ENCODE data around the gene SLC9A9. TPM values are rescaled to one million over a fixed set of nuclear protein-coding genes. Genes with fewer than 3 reads are reported as not detected.
"Not testable (repeated sequence)": the region's sequence is repeated elsewhere in the genome, so short reads cannot be mapped to it uniquely, and the experiment has no call there.

SLC9A9 gene
- total RNA-seq, 3 donors from 2014 or later: 6.2 to 17.3 (median 7.8) TPM

DNA sequence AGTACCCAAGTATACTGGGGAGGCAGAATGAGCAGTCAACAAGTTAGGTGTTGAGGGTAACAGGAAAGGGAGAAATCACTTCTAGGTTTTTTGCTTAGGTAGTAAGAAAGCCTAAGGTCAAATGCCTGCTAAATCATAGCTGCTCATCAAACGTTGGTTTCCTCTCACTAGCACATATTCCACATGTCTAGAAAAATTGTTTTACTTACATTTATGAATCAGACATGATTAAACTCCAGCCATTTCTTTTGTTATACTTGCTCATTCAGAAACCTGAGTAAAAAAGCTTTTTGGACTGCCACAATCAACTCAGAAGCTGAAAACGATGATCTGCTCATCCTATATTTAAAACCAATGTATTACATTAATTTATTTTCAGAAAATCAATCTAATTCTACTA is 40.2 kb downstream of the SLC9A9 start:
- Histone ChIP-seq H3K4me1 (no peaks in the 10 kb centered on the region), H3K4me3 (no peak overlapping the region), H3K27ac (no peak overlapping the region), H3K27me3 (no peaks in the 10 kb centered on the region), H3K36me3 (no peaks in the 10 kb centered on the region), H3K9me3 (no peaks in the 10 kb centered on the region)
- TF ChIP-seq POLR2A (IDR thresholded peaks at IDR 0.05) (no peak), POLR2AphosphoS5 (IDR thresholded peaks at IDR 0.05) (no peak)
- intact Hi-C loops (cut with DNase I; ENCODE audit: low total_unique reads): no loop called here
- DNase-seq (ENCODE audit: low spot score in 2 of 2): no peak

DNA sequence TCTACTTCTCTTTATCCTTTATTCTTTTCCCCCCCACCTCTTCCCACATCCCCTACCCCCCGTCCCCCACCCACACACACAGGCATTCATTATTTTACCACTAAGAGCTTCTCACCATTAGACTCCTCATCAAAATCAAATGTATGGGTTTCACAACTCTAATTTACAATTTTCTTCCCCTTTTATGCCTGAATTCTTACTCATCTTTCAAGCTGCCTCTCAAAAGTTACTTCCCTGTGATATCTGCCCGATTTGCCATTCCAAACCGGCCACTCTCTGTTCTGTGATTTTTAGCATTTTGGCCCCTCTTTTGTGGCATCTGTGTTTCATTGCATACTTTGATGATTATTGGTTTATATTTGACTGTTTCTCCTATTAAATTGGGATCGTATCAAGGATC is 42.2 kb downstream of the SLC9A9 start:
- no peaks in the 10 kb centered on the region for H3K4me1 ChIP-seq
- H3K27ac ChIP-seq: no peak overlapping the region
- TF ChIP-seq POLR2AphosphoS5 (IDR thresholded peaks at IDR 0.05) (no peak), POLR2A (IDR thresholded peaks at IDR 0.05) (no peak)
- TF ChIP-seq, protein P1, sequence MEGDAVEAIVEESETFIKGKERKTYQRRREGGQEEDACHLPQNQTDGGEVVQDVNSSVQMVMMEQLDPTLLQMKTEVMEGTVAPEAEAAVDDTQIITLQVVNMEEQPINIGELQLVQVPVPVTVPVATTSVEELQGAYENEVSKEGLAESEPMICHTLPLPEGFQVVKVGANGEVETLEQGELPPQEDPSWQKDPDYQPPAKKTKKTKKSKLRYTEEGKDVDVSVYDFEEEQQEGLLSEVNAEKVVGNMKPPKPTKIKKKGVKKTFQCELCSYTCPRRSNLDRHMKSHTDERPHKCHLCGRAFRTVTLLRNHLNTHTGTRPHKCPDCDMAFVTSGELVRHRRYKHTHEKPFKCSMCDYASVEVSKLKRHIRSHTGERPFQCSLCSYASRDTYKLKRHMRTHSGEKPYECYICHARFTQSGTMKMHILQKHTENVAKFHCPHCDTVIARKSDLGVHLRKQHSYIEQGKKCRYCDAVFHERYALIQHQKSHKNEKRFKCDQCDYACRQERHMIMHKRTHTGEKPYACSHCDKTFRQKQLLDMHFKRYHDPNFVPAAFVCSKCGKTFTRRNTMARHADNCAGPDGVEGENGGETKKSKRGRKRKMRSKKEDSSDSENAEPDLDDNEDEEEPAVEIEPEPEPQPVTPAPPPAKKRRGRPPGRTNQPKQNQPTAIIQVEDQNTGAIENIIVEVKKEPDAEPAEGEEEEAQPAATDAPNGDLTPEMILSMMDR (IDR thresholded peaks at IDR 0.05): no peak
- no peak overlapping the region for H3K4me3 ChIP-seq
- intact Hi-C loops (cut with DNase I; ENCODE audit: low total_unique reads): no loop called here
- no peaks in the 10 kb centered on the region for H3K9me3 ChIP-seq
- no peaks in the 10 kb centered on the region for H3K36me3 ChIP-seq
- no peak for DNase-seq (ENCODE audit: low spot score in 2 of 2)
- no peaks in the 10 kb centered on the region for H3K27me3 ChIP-seq

DNA sequence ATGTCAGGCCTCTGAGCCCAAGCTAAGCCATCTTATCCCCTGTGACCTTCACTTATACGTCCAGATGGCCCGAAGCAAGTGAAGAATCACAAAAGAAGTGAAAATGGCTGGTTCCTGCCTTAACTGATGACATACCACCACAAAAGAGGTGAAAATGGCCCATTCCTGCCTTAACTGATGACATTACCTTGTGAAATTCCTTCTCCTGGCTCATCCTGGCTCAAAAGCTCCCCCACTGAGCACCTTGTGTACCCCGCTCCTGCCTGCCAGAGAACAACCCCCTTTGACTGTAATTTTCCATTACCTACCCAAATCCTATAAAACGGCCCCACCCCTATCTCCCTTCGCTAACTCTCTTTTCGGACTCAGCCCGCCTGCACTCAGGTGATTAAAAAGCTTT is 42.8 kb downstream of the SLC9A9 start:
- H3K4me1 ChIP-seq; H3K27me3 ChIP-seq; H3K27ac ChIP-seq; DNase-seq (ENCODE audit: low spot score in 2 of 2); H3K36me3 ChIP-seq; intact Hi-C loops (cut with DNase I; ENCODE audit: low total_unique reads); H3K9me3 ChIP-seq; H3K4me3 ChIP-seq: not testable (repeated sequence)

DNA sequence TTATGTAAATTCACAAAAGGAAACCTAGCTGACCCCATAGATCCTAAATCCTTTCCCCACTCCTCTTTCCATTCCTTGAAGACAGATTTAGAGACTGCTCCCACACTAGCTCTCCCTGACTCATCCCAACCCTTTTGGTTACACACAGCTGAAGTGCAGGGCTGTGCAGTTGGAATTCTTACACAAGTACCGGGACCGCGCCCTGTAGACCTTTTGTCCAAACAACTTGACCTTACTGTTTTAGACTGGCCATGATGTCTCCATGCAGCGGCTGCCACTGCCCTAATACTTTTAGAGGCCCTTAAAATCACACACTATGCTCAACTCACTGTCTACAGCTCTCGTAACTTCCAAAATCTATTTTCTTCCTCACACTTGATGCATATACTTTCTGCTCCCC is 47.2 kb downstream of the SLC9A9 start:
- H3K4me3 ChIP-seq; H3K27me3 ChIP-seq; H3K36me3 ChIP-seq; intact Hi-C loops (cut with DNase I; ENCODE audit: low total_unique reads); H3K27ac ChIP-seq; H3K9me3 ChIP-seq; DNase-seq (ENCODE audit: low spot score in 2 of 2); H3K4me1 ChIP-seq: not testable (repeated sequence)

DNA sequence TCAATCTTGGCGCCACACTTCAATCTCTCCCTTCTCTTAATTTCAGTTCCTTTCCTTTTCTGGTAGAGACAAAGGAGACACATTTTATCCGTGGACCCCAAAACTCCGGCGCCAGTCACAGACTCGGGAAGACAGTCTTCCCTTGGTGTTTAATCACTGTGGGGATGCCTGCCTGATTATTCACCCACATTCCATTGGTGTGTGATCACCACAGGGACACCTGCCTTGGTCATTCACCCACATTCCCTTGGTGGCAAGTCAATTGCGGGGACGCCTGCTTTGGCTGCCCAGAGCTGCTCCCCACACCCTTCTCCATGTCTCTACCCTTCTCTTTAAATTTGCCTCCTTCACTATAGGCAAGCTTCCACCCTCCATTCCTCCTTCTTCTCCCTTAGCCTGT is 50.1 kb downstream of the SLC9A9 start:
- H3K27ac ChIP-seq; H3K9me3 ChIP-seq; H3K4me3 ChIP-seq; H3K4me1 ChIP-seq; H3K27me3 ChIP-seq; H3K36me3 ChIP-seq; DNase-seq (ENCODE audit: low spot score in 2 of 2); intact Hi-C loops (cut with DNase I; ENCODE audit: low total_unique reads): not testable (repeated sequence)

DNA sequence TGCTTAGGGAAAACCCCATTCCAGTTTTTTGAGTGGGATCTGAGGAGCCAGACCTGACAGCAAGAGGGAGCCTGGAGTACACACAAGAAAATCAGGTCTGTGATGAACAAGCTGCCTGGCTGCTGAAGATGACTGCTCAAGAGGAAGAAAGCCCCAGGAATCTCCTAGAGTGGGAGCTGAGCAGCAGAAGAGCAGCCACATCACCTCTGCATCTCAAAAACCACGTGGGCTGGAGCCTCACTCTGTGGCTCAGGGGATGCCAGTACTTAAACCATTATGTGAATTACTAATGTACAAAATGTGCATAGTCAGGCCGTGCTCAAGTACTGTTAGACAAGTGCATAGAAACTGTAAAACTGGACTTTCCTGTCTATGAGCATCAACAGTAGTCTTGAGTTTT is 52.4 kb downstream of the SLC9A9 start:
- DNase-seq (ENCODE audit: low spot score in 2 of 2): no peak
- Histone ChIP-seq H3K36me3 (no peaks in the 10 kb centered on the region), H3K4me3 (no peak overlapping the region), H3K4me1 (no peaks in the 10 kb centered on the region), H3K9me3 (no peaks in the 10 kb centered on the region), H3K27ac (no peak overlapping the region), H3K27me3 (no peaks in the 10 kb centered on the region)
- TF ChIP-seq, protein P1 (IDR thresholded peaks at IDR 0.05): no peak
- TF ChIP-seq POLR2AphosphoS5 (IDR thresholded peaks at IDR 0.05): no peak
- no peak for TF ChIP-seq POLR2A (IDR thresholded peaks at IDR 0.05)
- intact Hi-C loops (cut with DNase I; ENCODE audit: low total_unique reads): no loop called here

DNA sequence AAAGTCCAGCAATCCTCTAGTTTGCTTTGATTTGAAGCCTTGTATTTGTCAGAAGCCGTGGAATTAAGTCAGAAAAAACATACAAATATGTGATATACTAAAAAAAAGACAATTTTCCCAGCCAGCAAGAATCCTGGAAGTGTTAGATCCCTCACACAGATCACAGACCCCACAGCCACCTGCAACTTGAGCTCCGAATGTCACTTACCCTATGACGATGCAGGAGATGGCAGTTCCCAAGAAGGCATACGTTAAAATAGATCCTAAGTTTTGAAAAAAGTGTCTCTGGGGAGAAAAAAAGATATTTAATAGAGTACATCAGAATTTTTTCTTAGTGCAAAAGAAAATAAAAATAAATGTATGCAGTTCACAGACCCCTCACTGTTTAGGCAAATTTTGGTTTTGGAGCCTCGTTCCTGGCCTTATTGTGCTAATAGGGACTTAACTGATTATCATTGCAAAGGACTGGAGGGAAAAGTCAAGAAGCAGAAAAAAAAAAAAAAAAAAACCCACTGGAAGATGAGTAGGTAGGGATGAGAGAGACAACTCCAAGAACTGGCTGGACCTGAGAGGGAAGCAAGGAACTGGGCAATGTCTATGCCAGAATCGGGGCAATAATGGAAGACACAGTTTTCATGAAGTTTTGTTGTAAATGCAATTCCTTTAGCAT is 53.3 kb downstream of the SLC9A9 start:
- DNase-seq (ENCODE audit: low spot score in 2 of 2): no peak
- H3K27me3 ChIP-seq: no peaks in the 10 kb centered on the region
- no peaks in the 10 kb centered on the region for H3K9me3 ChIP-seq
- no peak overlapping the region for H3K4me3 ChIP-seq
- TF ChIP-seq, protein P1 (IDR thresholded peaks at IDR 0.05): no peak
- no peak for TF ChIP-seq POLR2AphosphoS5 (IDR thresholded peaks at IDR 0.05)
- no peak for TF ChIP-seq POLR2A (IDR thresholded peaks at IDR 0.05)
- H3K27ac ChIP-seq: no peak overlapping the region
- intact Hi-C loops (cut with DNase I; ENCODE audit: low total_unique reads): no loop called here
- H3K4me1 ChIP-seq: no peaks in the 10 kb centered on the region
- H3K36me3 ChIP-seq: no peaks in the 10 kb centered on the region

All from breast epithelium (tissue), 4 donors.